K562 (cell line): ENCODE measurements around the gene BAK1. TPM values are rescaled to one million over a fixed set of nuclear protein-coding genes. Genes with fewer than 3 reads are reported as not detected.
A peak's percentile ranks its signal among the peaks of the same experiment; 100 is the strongest.

ENCODE experiments used
- BRCA1 ChIP-seq, 2 experiments: fragments of 450-650 bp in 1 of 2; sonication (generic) in 1 of 2; formaldehyde crosslinking in 1 of 2; IDR thresholded peaks; 2 replicates each; pipeline versions ENCODE4 v1.5.0 to v1.6.1; 2017 to 2020; ENCODE audit warnings: mild to moderate bottlenecking in 1 of 2, missing genetic modification reagents in 1 of 2
- CBX3 ChIP-seq, 2 experiments: IDR thresholded peaks; 1 replicate in 1 of 2; 2 replicates in 1 of 2; pipeline ENCODE4 v1.6.1; 2012; ENCODE audit warnings: inconsistent platforms in 2 of 2, low read length in 2 of 2, borderline replicate concordance in 1 of 2, control low read depth in 1 of 2
- CEBPB ChIP-seq: fragments of 450-650 bp; IDR thresholded peaks from 2 replicates; pipeline ENCODE4 v1.6.1; 2016; ENCODE audit warnings: missing genetic modification characterization, missing compliant biosample characterization
- E2F5 ChIP-seq: sonication (generic); formaldehyde crosslinking; IDR thresholded peaks from 2 replicates; pipeline ENCODE4 v1.8.0; 2022; ENCODE audit warnings: mild to moderate bottlenecking, missing genetic modification reagents
- ELF4 ChIP-seq: fragments of 450-650 bp; formaldehyde crosslinking; IDR thresholded peaks from 2 replicates; pipeline ENCODE4 v1.4.0; 2022; ENCODE audit warnings: missing genetic modification characterization
- FOXO4 ChIP-seq: fragments of 450-650 bp; formaldehyde crosslinking; IDR thresholded peaks from 2 replicates; pipeline ENCODE4 v1.4.0; 2020; ENCODE audit warnings: mild to moderate bottlenecking, moderate library complexity
- MAFF ChIP-seq: IDR thresholded peaks from 2 replicates; pipeline ENCODE4 v1.6.1; 2012; ENCODE audit warnings: low read length, improper control_type of control experiment
- MGA ChIP-seq: fragments of 450-650 bp; IDR thresholded peaks from 2 replicates; pipeline ENCODE4 v1.6.1; 2016; ENCODE audit warnings: mild to moderate bottlenecking, moderate library complexity
- NCOA1 ChIP-seq: fragments of 450-650 bp; IDR thresholded peaks from 2 replicates; pipeline ENCODE4 v1.6.1; 2016; ENCODE audit warnings: low read depth
- PPARD ChIP-seq: fragments of 250-450 bp; sonication (Bioruptor Pico); IDR thresholded peaks from 2 replicates; pipeline ENCODE4 v1.8.0; 2022; ENCODE audit warnings: inconsistent platforms, mild to moderate bottlenecking, moderate library complexity
- SMARCC2 ChIP-seq: fragments of 450-650 bp; IDR thresholded peaks from 2 replicates; pipeline ENCODE4 v1.6.1; 2017; ENCODE audit warnings: antibody characterized with exemption, moderate library complexity, mild to moderate bottlenecking, low read depth
- SREBF1 ChIP-seq: fragments of 150-350 bp; IDR thresholded peaks from 2 replicates; pipeline ENCODE4 v1.6.1; 2014; ENCODE audit warnings: antibody characterized with exemption, low read depth, low read length, borderline replicate concordance
- TFAM ChIP-seq: fragments of 250-450 bp; sonication (Bioruptor Pico); conservative IDR thresholded peaks from 2 replicates; pipeline ENCODE4 v1.5.0; 2021; ENCODE audit warnings: mild to moderate bottlenecking, moderate library complexity
- ZBTB1 ChIP-seq: sonication (generic); formaldehyde crosslinking; IDR thresholded peaks from 2 replicates; pipeline ENCODE4 v1.8.1; 2023; ENCODE audit warnings: missing genetic modification reagents, low read depth, mild to moderate bottlenecking, borderline replicate concordance
- ZFP36 ChIP-seq: fragments of 150-350 bp; IDR thresholded peaks from 2 replicates; pipeline ENCODE4 v1.6.1; 2018; ENCODE audit warnings: low read length, low read depth; ENCODE audit not compliant: partially characterized antibody
- ZNF444 ChIP-seq: fragments of 250-450 bp; sonication (Bioruptor Pico); IDR thresholded peaks from 2 replicates; pipeline ENCODE4 v1.4.0; 2020; ENCODE audit warnings: mild to moderate bottlenecking, moderate library complexity
- polyA plus RNA-seq, 8 experiments: library from polyadenylated mRNA; depleted of rRNA in 4 of 8; stranded (reverse) in 5 of 8; unstranded in 3 of 8; fragments of >200 nt; fragmentation: Nextera tagmentation in 2 of 8; fragmentation: Illumina TruSeq in 1 of 8; extraction: Ambion mirVana in 2 of 8; extraction: Trizol in 1 of 8; gene quantifications; 2 replicates each; pipeline versions ENCODE4 v1.2.1 to v1.2.3, GENCODE V29; 2011 to 2014; ENCODE audit warnings: inconsistent platforms in 1 of 8, missing spikeins in 1 of 8
- total RNA-seq, 7 experiments: library from RNA; depleted of rRNA in 6 of 7; stranded (reverse); fragments of >200 nt in 6 of 7; fragmentation: Illumina TruSeq in 2 of 7; extraction: Trizol in 2 of 7; gene quantifications; 2 replicates each; pipeline versions ENCODE4 v1.2.1 to v1.2.3, GENCODE V29; 2011 to 2021; ENCODE audit warnings: low replicate concordance in 1 of 7

The BAK1 gene
- total and polyA plus RNA-seq, 9 of the 15 experiments (the other 6 are each of a cell fraction or from before 2014, with no cell fraction given) = 5.4 to 30.7 (median 18.9) TPM

GRCh38 chr6:33607784-33608161, 27.7 kb upstream of the BAK1 start (continued):
- no peak for TF ChIP-seq ZNF444
- TF ChIP-seq CBX3 (IDR thresholded peaks at IDR 0.05; ENCODE audit: borderline replicate concordance in 1 of 2, low read length in 2 of 2) = 0 out of 3 replicates have a peak, but pooled peaks of 1 of the 2 experiments have one; percentile 31
- no peak for TF ChIP-seq ZFP36
- TF ChIP-seq CEBPB (tag) = no peak
- TF ChIP-seq ZBTB1 (CRISPR knock-in tag) = no peak
- no peak for TF ChIP-seq NCOA1
- TF ChIP-seq FOXO4 (CRISPR knock-in tag) = no peak
- TF ChIP-seq BRCA1 (IDR thresholded peaks at IDR 0.05) = no peak
- TF ChIP-seq BRCA1 (CRISPR knock-in tag; IDR thresholded peaks at IDR 0.05) = no peak
- TF ChIP-seq PPARD = no peak
- TF ChIP-seq SREBF1 = no peak
- TF ChIP-seq E2F5 (CRISPR knock-in tag) = no peak
- no peak for TF ChIP-seq SMARCC2
- no peak for TF ChIP-seq MAFF
- no peak for TF ChIP-seq MGA
- no peak for TF ChIP-seq TFAM (CRISPR knock-in tag)
- TF ChIP-seq ELF4 (CRISPR knock-in tag) = no peak
